RWPE2 (cell line): Measurements from ENCODE around the gene OSBP.

Experiments used
- ATAC-seq: fragments of 200-7000 bp; cut with Tn5 transposase; 3 replicates; pipeline ENCODE4 v1.9.1; 2021; ENCODE audit warnings: low read depth
- DNase-seq: peaks from one replicate; pipeline ENCODE4 v3.0.0-alpha.2; 2020; ENCODE audit warnings: low spot score
- H3K27ac ChIP-seq: fragments of 450-650 bp; 2 replicates; pipeline ENCODE4 v1.5.1; 2017; ENCODE audit warnings: mild to moderate bottlenecking; ENCODE audit not compliant: poor library complexity, severe bottlenecking
- H3K27me3 ChIP-seq: fragments of 250-450 bp; sonication (Bioruptor Pico); 2 replicates; pipeline ENCODE4 v1.5.1; 2021; ENCODE audit warnings: mild to moderate bottlenecking, moderate library complexity; ENCODE audit not compliant: insufficient read depth, poor library complexity, severe bottlenecking
- H3K36me3 ChIP-seq: fragments of 250-450 bp; sonication (Bioruptor Pico); 2 replicates; pipeline ENCODE4 v1.5.1; 2020; ENCODE audit warnings: low read depth, mild to moderate bottlenecking, moderate library complexity
- H3K4me1 ChIP-seq: fragments of 250-450 bp; sonication (Bioruptor Pico); 2 replicates; pipeline ENCODE4 v1.5.1; 2021; ENCODE audit warnings: mild to moderate bottlenecking, moderate library complexity; ENCODE audit not compliant: insufficient read depth, poor library complexity, severe bottlenecking
- H3K4me3 ChIP-seq: fragments of 250-450 bp; sonication (Bioruptor Pico); 2 replicates; pipeline ENCODE4 v1.5.1; 2021; ENCODE audit warnings: mild to moderate bottlenecking, moderate library complexity; ENCODE audit not compliant: severe bottlenecking
- H3K9me3 ChIP-seq: fragments of 250-450 bp; sonication (Bioruptor Pico); 2 replicates; pipeline ENCODE4 v1.5.1; 2021; ENCODE audit warnings: mild to moderate bottlenecking, moderate library complexity; ENCODE audit not compliant: severe bottlenecking
- TF ChIP-seq, protein P1 (sequence below): fragments of 450-650 bp; IDR thresholded peaks from one replicate; pipeline ENCODE4 v1.5.1; 2017; ENCODE audit warnings: mild to moderate bottlenecking, moderate library complexity; ENCODE audit not compliant: poor library complexity, severe bottlenecking

The OSBP gene

GRCh38 chr11:59556115-59556916, 59.3 kb downstream of the OSBP start:
- TF ChIP-seq, protein P1, sequence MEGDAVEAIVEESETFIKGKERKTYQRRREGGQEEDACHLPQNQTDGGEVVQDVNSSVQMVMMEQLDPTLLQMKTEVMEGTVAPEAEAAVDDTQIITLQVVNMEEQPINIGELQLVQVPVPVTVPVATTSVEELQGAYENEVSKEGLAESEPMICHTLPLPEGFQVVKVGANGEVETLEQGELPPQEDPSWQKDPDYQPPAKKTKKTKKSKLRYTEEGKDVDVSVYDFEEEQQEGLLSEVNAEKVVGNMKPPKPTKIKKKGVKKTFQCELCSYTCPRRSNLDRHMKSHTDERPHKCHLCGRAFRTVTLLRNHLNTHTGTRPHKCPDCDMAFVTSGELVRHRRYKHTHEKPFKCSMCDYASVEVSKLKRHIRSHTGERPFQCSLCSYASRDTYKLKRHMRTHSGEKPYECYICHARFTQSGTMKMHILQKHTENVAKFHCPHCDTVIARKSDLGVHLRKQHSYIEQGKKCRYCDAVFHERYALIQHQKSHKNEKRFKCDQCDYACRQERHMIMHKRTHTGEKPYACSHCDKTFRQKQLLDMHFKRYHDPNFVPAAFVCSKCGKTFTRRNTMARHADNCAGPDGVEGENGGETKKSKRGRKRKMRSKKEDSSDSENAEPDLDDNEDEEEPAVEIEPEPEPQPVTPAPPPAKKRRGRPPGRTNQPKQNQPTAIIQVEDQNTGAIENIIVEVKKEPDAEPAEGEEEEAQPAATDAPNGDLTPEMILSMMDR, result no peak
- Histone ChIP-seq H3K4me3 (peak overlapping the region; percentile 41), H3K27ac (peak overlapping the region; percentile 62), H3K9me3 (no peaks in the 10 kb centered on the region), H3K36me3 (no peaks in the 10 kb centered on the region), H3K4me1 (peaks cover 8% of the 10 kb centered on the region), H3K27me3 (no peaks in the 10 kb centered on the region)
- DNase-seq, result peak; percentile 62
- ATAC-seq, result peak; percentile 35

DNA sequence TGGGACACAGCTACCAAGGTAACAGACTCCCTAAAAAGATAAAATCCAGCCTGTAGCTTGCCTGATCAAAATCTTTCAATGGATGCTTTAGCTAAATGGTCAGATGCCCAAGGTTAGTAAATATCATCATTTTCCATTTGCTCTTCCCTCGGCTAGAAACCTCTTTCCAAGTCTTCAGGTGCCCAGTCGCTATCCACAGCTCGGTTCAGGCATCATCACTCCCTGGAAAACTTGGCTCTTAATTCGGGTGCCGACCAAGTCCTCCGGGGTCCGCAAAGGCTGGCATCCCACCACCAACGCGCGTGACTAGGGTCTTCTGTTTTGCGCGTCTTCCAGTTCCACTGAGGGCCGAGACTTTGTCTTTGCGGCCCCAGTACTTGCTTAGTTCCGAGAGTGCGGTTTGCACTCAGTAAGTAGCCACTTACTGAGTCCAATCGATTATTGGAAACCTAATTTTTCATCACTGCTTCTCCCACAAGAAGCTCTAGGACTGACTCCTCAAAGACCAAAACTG, 59.9 kb downstream of the OSBP start:
- DNase-seq, result no peak
- Histone ChIP-seq H3K9me3 (no peaks in the 10 kb centered on the region), H3K27me3 (no peaks in the 10 kb centered on the region), H3K4me3 (peak overlapping the region; percentile 41), H3K36me3 (no peaks in the 10 kb centered on the region), H3K4me1 (peaks cover 8% of the 10 kb centered on the region), H3K27ac (peak overlapping the region; percentile 62)
- TF ChIP-seq, protein P1, result no peak
- ATAC-seq, result no peak

- no peak overlapping the region for H3K4me3 ChIP-seq
- H3K9me3 ChIP-seq, result no peaks in the 10 kb centered on the region
- no peak for ATAC-seq
- H3K27me3 ChIP-seq, result no peaks in the 10 kb centered on the region
- DNase-seq, result no peak
- TF ChIP-seq, protein P1, result no peak
- H3K27ac ChIP-seq, result no peak overlapping the region
- no peaks in the 10 kb centered on the region for H3K36me3 ChIP-seq
- peaks cover 20% of the 10 kb centered on the region for H3K4me1 ChIP-seq
Observed at GRCh38 chr11:59553323-59553722, 62.3 kb downstream of the OSBP start.

DNA sequence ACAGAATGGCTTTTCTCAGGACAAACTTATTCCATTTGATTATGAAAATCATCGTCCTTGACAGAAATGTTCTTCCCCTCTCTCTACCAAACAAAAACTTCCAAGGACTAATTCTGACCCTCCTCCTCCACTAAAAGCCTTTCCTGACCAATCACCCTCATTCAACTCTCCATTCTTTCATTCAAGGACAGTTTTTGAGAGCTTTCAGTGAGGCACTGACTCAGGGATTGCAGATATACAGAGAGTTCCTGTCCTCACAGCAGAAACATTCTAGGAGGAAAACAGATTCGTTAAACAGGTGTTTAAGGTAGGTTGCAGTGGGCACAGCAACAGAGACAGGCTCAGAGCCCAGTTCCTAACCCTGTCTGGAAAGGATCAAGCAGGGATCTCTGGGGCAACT, 62.7 kb downstream of the OSBP start:
- TF ChIP-seq, protein P1, result no peak
- H3K4me1 ChIP-seq, result peaks cover 23% of the 10 kb centered on the region
- ATAC-seq, result no peak
- H3K4me3 ChIP-seq, result no peak overlapping the region
- H3K9me3 ChIP-seq, result no peaks in the 10 kb centered on the region
- H3K27me3 ChIP-seq, result no peaks in the 10 kb centered on the region
- no peak for DNase-seq
- no peak overlapping the region for H3K27ac ChIP-seq
- H3K36me3 ChIP-seq, result no peaks in the 10 kb centered on the region
